DND-41 (cell line): ENCODE data around the gene LAMP1.

Experiments
- ATAC-seq: fragments of 200-7000 bp; cut with Tn5 transposase; 3 replicates; pipeline ENCODE4 v1.9.1; 2021; ENCODE audit warnings: low read depth; ENCODE audit not compliant: insufficient read depth
- DNase-seq: peaks from one replicate; pipeline ENCODE4 v3.0.0-alpha.2; 2020
- H2AFZ ChIP-seq: 2 replicates; pipeline ENCODE4 v1.6.0; 2012; ENCODE audit warnings: low read depth, low read length
- H3K27ac ChIP-seq: 2 replicates; pipeline ENCODE4 v1.5.1; 2012; ENCODE audit warnings: low read length, inconsistent platforms
- H3K27me3 ChIP-seq: fragments of 200-600 bp; sonication (generic); 2 replicates; pipeline ENCODE4 v1.6.0; 2012; ENCODE audit warnings: low read length, mild to moderate bottlenecking, inconsistent platforms; ENCODE audit not compliant: insufficient read depth, poor library complexity
- H3K36me3 ChIP-seq: 2 replicates; pipeline ENCODE4 v1.5.1; 2012; ENCODE audit warnings: low read length, inconsistent platforms; ENCODE audit not compliant: insufficient read depth
- H3K4me1 ChIP-seq: 2 replicates; pipeline ENCODE4 v1.5.1; 2012; ENCODE audit warnings: mild to moderate bottlenecking, low read length; ENCODE audit not compliant: insufficient read depth
- H3K4me2 ChIP-seq: 2 replicates; pipeline ENCODE4 v1.6.0; 2012; ENCODE audit warnings: mild to moderate bottlenecking, moderate library complexity, low read length, inconsistent platforms; ENCODE audit not compliant: insufficient read depth
- H3K4me3 ChIP-seq, 2 experiments: fragments of 200-600 bp in 1 of 2; shearing (Covaris generic) in 1 of 2; 2 replicates each; pipeline ENCODE4 v1.5.1; 2012 to 2016; ENCODE audit warnings: inconsistent platforms in 2 of 2, low read length in 2 of 2, mild to moderate bottlenecking in 2 of 2, low read depth in 1 of 2, moderate library complexity in 1 of 2
- H3K79me2 ChIP-seq: 2 replicates; pipeline ENCODE4 v1.6.0; 2012; ENCODE audit warnings: low read length, inconsistent platforms; ENCODE audit not compliant: insufficient read depth
- H3K9ac ChIP-seq: 2 replicates; pipeline ENCODE4 v1.6.0; 2012; ENCODE audit warnings: low read depth, mild to moderate bottlenecking, inconsistent platforms, low read length, moderate library complexity
- H3K9me3 ChIP-seq: 2 replicates; pipeline ENCODE4 v1.5.1; 2012; ENCODE audit warnings: low read length, moderate library complexity, mild to moderate bottlenecking, inconsistent platforms; ENCODE audit not compliant: insufficient read depth, severe bottlenecking
- H4K20me1 ChIP-seq: 2 replicates; pipeline ENCODE4 v1.6.0; 2012; ENCODE audit warnings: low read length; ENCODE audit not compliant: insufficient read depth
- CTCF ChIP-seq: IDR thresholded peaks from 2 replicates; pipeline ENCODE4 v1.5.1; 2012; ENCODE audit warnings: borderline replicate concordance, low read length, moderate library complexity, mild to moderate bottlenecking; ENCODE audit not compliant: poor library complexity, severe bottlenecking; ENCODE audit errors: extremely low read depth
- EZH2 ChIP-seq: IDR thresholded peaks from 3 replicates; pipeline ENCODE4 v1.6.1; 2012; ENCODE audit warnings: borderline replicate concordance, low read depth, mild to moderate bottlenecking, moderate library complexity, low read length, inconsistent platforms; ENCODE audit not compliant: severe bottlenecking

The LAMP1 gene

GRCh38 chr13:113359571-113359970 lies 62.5 kb downstream of the LAMP1 start:
- no peak overlapping the region for H3K9ac ChIP-seq
- no peak overlapping the region for H3K4me2 ChIP-seq
- no peak overlapping the region for H2AFZ ChIP-seq
- DNase-seq, result no peak
- no peaks in the 10 kb centered on the region for H3K4me1 ChIP-seq
- H3K4me3 ChIP-seq, result no peak overlapping the region
- H3K79me2 ChIP-seq, result no peaks in the 10 kb centered on the region
- no peaks in the 10 kb centered on the region for H4K20me1 ChIP-seq
- H3K9me3 ChIP-seq, result no peaks in the 10 kb centered on the region
- no peak for ATAC-seq
- H3K36me3 ChIP-seq, result no peaks in the 10 kb centered on the region
- TF ChIP-seq EZH2 (no peak), CTCF (no peak)
- H3K27me3 ChIP-seq, result peaks cover 11% of the 10 kb centered on the region
- H3K27ac ChIP-seq, result no peak overlapping the region

- TF ChIP-seq EZH2 (no peak), CTCF (no peak)
- Histone ChIP-seq H3K4me3 (no peak overlapping the region), H4K20me1 (no peaks in the 10 kb centered on the region), H3K4me1 (no peaks in the 10 kb centered on the region), H3K36me3 (no peaks in the 10 kb centered on the region), H3K9ac (no peak overlapping the region), H2AFZ (no peak overlapping the region), H3K79me2 (no peaks in the 10 kb centered on the region), H3K4me2 (no peak overlapping the region), H3K27ac (no peak overlapping the region), H3K27me3 (peaks cover 11% of the 10 kb centered on the region), H3K9me3 (no peaks in the 10 kb centered on the region)
- ATAC-seq (no peak), DNase-seq (no peak)
Observed at GRCh38 chr13:113360446-113360845, 63.4 kb downstream of the LAMP1 start.

- TF ChIP-seq EZH2, result no peak
- TF ChIP-seq CTCF, result no peak
- Histone ChIP-seq H3K4me3 (no peak overlapping the region), H3K79me2 (no peaks in the 10 kb centered on the region), H3K9ac (no peak overlapping the region), H3K27ac (no peak overlapping the region), H3K4me2 (no peak overlapping the region), H2AFZ (no peak overlapping the region), H3K36me3 (no peaks in the 10 kb centered on the region), H3K27me3 (peaks cover 11% of the 10 kb centered on the region), H3K9me3 (no peaks in the 10 kb centered on the region), H3K4me1 (no peaks in the 10 kb centered on the region), H4K20me1 (no peaks in the 10 kb centered on the region)
- ATAC-seq (no peak), DNase-seq (no peak)
Observed at GRCh38 chr13:113361406-113361805, 64.4 kb downstream of the LAMP1 start.
